HG03571 (cell line): ENCODE results near the gene ZNF511.

Experiments used
- ATAC-seq: cut with Tn5 transposase; IDR thresholded peaks from one replicate; pipeline ENCODE4 v1.9.1; 2021; ENCODE audit not compliant: unreplicated experiment

The ZNF511 gene

GRCh38 chr10:133274751-133275683, 33.7 kb upstream of the ZNF511 start:
- ATAC-seq: peak; percentile 44

DNA sequence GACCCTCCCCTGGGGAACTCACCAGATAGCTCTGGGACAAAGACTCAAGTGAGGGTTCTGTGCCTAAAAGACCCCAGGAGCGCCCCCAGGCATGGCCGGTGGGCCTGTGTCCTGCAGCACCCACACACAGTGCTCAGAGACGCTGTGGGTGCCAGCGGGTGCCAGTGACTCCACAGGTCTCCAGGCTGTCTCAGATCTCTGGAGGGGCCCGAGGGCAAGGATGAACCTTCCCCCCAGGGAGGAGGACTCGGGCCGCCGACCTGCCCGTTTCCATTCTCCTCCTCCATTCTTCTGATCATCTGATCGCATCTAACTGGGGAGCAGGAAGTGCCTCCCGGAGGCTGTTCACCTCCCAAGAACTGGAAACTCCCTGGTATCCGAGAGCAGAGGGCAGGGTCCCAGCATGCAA, 33.0 kb upstream of the ZNF511 start:
- peak; percentile 29 for ATAC-seq

- ATAC-seq: no peak
Measured at GRCh38 chr10:133276100-133276434, 32.6 kb upstream of the ZNF511 start.

- ATAC-seq: peak; percentile 39
Measured at GRCh38 chr10:133276435-133277201, 32.1 kb upstream of the ZNF511 start, which contains the start of gene ADAM8. ADAM8 (minus strand) TSS chr10:133276868; CDS start chr10:133276817, 51 bp downstream.

DNA sequence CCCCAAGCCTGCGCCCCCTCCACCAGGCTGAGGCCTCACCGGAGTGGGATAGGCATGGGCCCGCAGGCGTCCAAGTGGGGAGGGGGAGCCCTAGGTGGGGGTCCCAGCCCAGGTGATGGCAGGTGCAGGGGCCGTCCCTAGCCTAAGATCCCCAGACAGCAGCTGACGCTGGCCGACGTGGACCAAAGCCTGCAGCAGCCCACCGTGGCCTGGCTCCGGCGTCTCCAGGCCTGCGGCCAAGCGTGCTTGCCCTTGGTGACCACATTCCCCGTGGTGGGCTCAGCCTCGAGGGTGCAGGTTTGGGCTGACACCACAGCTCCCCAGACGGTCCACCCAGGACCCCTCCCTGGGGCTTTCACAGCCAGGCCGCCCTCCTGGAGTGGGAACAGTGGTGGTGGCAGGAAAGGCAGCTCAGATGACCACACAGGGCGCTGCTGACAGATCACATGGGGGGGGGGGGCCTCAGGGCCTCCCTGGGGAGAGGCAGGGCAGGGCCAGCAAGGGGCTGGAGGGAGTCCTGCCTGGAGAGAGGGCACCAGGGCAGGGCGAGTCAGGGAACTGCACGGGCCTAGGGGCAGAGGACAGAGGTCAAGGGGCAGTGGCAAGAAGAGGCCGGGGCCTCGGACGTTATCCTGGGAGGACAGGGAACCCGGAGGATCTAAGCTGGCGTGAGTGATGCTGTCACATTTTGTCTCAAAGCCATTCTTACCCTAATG, 31.3 kb upstream of the ZNF511 start:
- ATAC-seq: no peak

DNA sequence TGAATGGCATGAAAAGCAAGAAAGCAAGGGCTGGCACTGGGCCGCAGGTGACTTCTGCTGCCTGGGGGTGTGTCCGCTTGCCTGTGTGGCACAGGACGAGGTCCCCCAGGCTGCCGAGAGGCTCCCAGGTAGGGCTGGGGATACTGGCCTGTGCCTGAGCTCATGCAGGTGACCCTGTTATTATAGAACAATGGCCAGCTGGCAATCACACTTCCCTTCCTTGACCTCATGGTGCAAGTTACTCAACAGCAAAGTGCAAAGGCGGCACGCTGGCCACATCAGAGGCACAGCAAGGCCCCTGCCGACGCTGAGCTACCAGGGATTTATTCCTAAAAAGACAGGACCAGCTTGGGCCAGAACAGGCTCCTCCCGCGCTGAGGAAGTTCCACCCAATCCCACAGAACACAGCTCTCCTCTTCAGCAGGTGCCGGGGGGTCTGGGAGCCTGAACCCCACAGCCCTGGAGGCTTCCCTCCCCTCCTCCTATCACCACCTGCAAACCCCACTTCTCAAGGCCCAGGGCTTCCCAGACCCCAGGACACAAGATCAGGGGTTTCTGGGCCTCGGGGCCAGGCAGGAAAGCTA, 30.6 kb upstream of the ZNF511 start:
- ATAC-seq: no peak

- ATAC-seq: peak; percentile 50
Measured at GRCh38 chr10:133278577-133279265, 30.0 kb upstream of the ZNF511 start.

DNA sequence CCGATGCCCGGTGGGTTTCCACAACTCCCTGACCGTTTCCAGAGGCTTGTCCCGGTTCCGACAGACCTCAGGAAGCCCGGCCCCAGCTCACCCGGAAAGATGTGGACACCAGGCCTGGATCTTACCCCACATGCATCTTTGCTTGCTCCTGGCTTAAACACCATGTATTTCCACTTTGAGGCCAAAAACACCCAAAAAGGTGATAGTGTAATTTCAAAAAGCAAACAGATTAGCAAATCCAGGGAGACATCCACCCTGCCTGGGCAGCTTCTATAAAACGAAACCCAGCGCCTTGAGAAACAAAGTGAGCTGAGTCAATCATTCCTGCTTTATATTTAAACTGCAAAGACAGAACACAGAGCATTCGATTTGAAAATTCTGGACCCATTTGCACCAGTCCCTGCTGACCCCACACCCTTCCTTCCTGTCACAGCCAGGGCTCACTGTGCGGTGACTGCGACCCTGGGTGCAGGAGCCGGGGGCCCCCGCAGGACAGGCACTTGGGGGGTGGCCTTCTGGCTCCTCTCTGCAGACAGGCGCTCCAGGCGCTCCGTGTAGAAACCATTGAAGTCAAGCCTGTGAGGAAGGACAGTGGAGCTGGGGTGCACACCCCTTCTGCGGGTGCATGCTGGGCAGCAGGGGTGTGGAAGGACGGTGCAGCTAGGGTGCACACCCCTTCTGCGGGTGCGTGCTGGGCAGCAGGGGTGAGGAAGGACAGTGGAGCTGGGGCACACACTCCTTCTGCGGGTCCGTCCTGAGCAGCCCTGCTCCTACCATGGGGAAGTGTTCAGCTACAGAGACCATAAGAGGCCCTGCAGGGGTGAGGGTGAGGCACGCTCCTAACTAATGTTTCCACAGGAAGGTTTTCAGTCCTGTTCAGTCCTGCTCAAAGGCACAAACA, 29.1 kb upstream of the ZNF511 start:
- no peak for ATAC-seq

GRCh38 chr10:133280391-133281059, 28.2 kb upstream of the ZNF511 start:
- ATAC-seq: no peak

DNA sequence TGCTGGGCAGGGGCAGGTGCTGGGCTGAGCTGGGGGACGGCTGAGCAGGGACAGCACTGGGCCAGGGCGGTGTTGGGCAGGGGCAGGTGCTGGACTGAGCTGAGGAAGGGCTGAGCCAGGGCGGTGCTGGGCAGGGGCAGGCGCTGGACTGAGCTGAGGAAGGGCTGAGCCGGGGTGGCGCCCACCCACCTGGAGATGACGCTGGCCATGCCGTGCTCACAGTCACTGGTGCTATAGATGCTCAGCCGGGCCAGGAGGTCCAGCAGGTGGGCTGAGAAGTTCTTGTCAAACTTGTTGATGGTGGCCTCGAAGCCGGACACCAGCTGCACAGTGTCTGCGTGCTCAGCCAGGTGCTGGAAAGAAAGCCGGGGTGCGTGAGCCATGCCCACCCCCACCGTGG, 27.6 kb upstream of the ZNF511 start:
- no peak for ATAC-seq

GRCh38 chr10:133281628-133282372, 26.9 kb upstream of the ZNF511 start:
- no peak for ATAC-seq

DNA sequence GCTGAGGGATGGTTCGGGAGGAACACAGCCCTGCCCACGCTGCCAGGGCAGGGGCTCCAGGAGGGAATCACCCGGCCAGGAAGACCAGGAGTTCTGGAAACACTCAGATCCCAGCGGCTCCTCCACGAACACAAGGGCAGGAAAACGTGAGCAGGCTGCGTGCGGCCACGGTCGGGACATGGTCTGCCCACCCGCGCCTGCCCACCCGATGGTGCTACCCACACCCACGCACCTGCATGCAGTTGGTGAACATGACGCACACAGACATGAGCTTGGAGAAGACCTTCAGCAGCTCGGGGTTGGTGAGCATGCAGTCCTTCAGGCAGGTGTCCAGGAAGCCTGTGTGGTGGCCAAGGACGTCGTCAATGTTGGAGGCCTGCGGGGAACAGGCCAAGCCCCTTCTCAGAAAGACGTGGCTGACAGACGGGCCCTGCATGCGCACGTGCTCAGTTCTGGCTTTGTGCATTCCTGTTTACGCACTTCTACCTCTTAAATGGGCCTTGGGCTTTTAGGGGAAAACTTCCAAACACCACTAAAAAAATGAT, 25.8 kb upstream of the ZNF511 start:
- no peak for ATAC-seq

- ATAC-seq: no peak
Measured at GRCh38 chr10:133283931-133284330, 24.8 kb upstream of the ZNF511 start.

DNA sequence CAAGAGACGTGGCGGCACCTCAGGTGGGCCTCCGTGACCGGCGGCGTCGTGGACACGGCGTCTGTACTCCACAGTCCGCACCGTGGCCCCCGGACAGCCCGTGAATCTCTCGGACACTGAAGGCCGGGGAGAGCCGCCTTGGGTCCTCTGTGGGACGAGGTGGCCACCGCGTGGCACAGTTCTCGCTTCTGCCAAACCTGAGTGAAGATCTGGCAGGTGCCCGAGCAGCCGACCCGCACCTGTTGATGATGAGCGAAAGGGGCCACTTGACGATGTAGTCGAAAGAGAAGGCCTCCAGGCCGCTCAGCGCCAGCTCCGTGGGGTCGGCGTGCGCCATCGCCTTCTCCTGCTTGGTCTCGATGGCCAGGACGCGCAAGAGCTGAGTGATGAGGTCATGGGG, 23.5 kb upstream of the ZNF511 start:
- no peak for ATAC-seq

GRCh38 chr10:133286366-133286765, 22.3 kb upstream of the ZNF511 start:
- no peak for ATAC-seq

DNA sequence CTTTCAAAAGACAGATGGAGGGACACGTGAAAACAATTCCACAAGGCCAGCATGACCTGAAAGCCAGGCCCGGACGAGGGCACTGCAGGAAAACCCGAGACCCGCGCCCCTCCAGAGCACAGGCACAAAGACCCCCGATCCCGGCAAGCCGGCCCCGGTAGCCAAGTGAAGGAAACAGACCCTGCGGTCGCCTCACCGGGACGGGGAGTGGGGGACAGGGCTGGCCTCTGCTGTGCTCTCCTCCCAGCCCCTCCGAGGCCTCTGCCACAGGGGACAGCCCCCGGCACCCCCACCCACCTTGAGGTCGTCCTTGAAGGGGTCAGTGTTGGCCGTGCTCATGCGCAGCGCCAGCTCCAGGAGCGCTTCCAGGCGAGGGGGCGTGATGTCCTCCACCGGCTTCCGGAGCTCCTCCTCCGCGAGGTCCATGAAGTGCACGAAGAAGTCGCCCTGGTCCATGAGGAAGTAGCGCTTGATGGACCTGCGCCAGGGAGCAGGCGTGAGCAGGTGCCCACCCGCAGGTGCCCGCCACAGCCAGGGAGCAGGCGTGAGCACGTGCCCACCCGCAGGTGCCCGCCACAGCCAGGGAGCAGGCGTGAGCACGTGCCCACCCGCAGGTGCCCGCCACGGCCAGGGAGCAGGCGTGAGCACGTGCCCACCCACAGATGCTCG, 20.7 kb upstream of the ZNF511 start:
- no peak for ATAC-seq

GRCh38 chr10:133289761-133290160, 19.0 kb upstream of the ZNF511 start:
- ATAC-seq: no peak
